Measurements from ENCODE around the gene CARD10.

CARD10 gene, protein sequence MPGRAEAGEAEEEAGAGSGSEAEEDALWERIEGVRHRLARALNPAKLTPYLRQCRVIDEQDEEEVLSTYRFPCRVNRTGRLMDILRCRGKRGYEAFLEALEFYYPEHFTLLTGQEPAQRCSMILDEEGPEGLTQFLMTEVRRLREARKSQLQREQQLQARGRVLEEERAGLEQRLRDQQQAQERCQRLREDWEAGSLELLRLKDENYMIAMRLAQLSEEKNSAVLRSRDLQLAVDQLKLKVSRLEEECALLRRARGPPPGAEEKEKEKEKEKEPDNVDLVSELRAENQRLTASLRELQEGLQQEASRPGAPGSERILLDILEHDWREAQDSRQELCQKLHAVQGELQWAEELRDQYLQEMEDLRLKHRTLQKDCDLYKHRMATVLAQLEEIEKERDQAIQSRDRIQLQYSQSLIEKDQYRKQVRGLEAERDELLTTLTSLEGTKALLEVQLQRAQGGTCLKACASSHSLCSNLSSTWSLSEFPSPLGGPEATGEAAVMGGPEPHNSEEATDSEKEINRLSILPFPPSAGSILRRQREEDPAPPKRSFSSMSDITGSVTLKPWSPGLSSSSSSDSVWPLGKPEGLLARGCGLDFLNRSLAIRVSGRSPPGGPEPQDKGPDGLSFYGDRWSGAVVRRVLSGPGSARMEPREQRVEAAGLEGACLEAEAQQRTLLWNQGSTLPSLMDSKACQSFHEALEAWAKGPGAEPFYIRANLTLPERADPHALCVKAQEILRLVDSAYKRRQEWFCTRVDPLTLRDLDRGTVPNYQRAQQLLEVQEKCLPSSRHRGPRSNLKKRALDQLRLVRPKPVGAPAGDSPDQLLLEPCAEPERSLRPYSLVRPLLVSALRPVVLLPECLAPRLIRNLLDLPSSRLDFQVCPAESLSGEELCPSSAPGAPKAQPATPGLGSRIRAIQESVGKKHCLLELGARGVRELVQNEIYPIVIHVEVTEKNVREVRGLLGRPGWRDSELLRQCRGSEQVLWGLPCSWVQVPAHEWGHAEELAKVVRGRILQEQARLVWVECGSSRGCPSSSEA
- 0 to 0.27 (median 0) reads per million in 3 experiments for total RNA-seq

GRCh38 chr22:37519268-37520195 lies at the start of gene CARD10:
TSS of gene CARD10 (minus strand) at chr22:37519415. CDS start at chr22:37519200, 215 bp downstream.
- DNase-seq: no peak

- no peak for DNase-seq
Observed at GRCh38 chr22:37568448-37569008, 49.3 kb upstream of the CARD10 start.

DNA sequence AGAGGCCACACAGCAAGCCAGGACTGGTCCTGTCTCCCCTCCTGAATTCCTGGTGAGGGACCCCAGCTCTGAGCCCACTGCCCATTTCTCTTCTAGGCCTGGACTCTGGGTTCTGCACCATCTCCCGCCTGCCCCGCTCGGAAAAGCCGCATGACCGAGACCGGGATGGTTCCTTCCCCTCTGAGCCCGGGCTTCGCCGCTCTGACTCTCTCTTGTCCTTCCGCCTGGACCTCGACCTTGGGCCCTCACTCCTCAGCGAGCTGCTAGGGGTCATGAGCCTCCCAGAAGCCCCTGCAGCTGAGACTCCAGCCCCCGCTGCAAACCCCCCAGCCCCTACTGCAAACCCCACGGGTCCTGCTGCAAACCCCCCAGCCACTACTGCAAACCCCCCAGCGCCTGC lies 48.8 kb upstream of the CARD10 start:
- DNase-seq: no peak

DNA sequence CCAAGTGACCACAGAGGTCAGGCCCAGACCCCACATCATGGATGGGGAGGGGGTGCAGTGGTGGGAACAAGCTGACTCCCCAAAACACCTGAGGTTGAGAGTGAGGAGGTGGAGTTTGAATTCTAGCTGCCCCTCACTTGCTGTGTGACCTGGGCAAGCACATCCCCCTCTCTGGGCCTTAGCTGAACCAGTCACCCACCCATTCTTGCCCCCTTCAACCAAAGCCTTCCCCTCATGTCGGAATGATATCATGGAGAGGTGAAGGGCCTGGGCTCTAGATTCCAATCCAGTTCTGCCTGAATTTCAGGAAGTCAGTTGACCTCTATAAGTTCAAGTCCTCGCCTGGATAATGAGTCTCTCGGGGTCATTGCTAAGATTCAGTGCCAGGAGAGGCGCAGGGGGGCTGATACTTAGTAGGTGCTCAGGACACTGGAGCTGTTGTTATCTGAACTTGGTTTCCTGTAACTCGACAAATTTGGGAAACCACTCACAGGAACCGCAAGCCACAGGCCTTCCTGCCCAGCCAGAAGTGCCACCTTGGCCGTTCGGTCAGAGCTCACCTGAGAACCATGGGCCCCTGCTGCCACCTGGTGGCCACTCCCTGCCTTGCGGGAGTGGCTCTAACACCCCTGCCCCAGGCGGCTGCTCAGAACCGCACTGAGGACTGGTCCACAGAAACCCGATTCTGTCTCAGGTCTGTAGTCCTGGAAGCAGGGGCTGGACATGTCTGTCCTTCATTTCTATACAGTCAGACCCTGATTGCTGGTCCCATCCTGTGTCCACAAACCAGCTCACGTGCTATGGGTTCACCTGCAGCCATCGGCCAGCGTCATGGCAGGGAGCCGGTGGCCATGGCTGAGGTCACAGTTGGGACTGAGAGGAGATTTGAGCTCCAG lies 47.9 kb upstream of the CARD10 start:
- DNase-seq: peak; percentile 86

DNA sequence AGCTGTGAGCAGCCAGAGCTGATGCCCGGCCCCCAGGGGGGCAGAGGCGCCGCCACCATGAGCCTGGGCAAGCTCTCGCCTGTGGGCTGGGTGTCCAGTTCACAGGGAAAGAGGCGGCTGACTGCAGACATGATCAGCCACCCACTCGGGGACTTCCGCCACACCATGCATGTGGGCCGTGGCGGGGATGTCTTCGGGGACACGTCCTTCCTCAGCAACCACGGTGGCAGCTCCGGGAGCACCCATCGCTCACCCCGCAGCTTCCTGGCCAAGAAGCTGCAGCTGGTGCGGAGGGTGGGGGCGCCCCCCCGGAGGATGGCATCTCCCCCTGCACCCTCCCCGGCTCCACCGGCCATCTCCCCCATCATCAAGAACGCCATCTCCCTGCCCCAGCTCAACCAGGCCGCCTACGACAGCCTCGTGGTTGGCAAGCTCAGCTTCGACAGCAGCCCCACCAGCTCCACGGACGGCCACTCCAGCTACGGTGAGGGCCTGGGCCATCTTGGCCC lies 47.2 kb upstream of the CARD10 start:
- peak; percentile 40 for DNase-seq

GRCh38 chr22:37565830-37566229 lies 46.6 kb upstream of the CARD10 start:
- no peak for DNase-seq

DNA sequence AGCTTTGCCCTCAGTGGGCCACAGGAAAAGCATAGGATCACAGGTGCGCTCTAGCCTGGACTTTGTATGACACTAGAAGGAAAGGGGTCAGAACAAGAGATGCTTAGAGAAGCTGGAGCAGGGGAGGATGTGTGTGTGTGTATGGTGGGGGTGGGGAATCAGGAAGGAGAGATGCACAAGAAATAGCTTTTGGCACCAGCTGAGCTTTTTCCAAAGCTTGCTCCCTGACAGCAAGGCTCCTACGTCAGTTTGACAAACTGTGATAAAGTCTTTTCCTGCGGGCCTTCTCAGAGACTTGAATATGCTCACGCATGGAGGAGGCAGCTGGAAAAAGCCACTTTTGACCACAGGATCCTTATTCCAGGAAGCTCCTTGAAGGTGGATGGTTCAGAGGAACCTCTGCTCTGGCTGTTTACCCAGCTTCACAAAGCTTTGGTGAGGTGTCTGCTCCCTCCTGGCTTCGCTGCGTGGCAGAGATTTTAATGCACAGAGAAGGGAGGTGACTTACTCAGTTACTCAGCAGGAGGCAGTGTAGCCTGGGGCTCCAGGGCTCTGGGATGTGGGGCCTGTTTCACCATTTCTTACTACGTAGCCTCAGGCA lies 45.0 kb upstream of the CARD10 start:
- no peak for DNase-seq

DNA sequence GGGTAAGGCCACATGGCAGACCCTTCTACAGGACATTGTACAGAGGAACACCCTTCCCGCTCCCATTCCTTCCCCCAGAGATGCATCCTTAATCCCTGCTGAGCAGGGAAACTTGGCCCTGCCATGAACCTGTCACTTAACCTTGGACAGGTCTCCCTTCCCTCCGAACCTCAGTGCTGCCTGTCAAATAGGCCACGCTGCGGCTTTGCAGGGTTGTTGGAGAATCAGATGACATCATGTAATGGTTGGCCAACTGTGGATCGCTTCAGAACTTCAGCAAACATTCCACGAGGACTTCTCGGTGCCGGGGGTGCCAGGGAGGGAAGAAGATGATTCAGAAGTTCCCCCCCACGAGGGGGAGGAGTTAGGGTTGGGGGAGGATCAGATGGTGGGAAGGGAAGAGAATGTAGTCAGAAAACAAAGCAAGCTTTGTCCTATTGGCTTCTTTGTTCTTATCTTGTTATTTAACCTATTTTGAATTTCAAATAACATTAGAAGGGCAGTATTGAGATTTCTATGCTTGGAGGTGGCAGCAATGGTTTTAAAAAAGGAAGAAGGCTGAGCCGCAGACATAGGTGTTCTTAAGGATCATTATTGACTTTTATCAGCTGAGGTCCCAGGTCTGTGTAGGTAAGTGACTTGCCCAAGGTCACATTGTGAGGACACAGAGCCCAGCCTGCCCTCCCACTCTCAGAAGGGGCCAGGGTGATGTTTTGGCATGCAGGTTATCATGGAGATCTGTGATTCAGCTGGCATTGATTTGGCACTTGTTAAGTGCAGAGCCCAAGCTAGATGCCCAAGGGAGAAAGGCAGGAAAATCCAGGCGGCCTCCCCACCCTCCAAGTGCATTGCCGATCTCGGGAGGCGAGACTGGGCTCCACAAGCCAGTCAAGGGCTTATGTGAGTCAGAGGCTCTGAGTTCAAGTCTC lies 44.2 kb upstream of the CARD10 start:
- DNase-seq: no peak

DNA sequence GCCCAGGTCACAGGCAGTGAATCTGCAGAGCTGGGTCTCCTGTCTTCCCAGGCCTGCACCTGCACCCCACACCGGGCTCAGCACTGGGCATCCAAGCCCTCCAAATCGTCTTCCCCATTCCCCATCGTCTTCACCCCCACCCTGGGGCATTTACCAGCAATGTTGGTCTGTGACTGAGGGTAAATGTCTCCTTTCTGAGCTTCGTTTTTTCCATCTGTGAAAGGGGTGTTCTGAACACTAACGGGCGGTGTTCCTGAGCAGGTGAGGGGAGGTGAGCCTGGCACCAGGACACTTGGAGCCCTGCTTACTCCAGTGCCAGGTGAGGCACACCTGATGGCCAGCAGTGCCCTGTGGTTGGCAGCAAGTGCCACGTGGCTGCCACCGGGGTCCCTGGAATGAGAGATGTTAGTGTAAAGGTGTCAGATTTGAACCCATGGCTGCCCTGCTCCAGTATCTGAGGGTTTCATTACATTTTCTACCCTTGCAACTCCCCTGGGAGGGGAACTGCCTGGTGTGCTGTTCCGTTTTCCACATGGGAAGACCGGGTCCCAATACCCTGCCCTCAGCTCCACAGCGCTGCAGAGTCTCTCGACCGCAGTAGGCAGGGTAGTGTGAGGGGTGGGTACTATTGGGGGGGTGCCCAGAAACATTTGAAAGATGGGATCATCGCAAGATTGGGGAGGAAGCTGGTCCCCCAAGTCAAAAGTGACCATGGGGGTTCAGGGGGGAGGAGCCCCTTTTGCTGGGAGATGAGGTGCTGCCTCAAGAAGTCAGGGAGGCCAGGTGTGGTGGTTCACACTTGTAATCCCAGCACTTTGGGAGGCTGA lies 43.0 kb upstream of the CARD10 start:
- no peak for DNase-seq

- DNase-seq: peak; percentile 56
Observed at GRCh38 chr22:37561212-37562048, 42.2 kb upstream of the CARD10 start.

DNA sequence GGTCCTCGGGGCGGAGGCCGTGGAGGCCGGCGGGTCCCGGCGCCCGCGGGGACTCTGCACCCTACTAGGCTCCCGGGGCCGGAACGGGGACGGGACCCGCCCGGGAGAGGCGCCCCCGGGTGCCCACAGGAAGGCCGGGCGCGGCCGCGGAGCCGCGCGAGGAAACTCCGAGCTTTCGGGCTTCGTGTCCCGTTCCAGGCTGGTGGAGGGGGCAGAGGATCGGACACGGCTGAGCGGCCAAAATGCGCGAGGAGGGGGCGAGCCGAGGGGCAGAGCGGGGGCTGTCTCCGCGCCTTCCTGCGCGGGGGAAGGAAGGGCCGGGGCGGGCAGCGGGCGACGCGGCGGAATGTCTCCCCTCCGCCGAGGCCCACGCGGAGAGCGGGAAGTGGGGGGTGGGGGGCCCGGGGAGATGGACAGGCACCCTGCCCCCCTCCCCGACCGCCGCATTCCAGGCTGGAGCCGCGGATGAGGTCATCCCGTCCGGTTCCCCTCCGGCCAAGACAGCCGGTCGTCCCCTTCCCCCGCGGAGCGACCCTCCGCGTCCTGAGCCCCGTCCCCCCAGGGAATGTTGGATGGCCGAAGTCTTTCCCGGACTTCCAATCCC lies 41.5 kb upstream of the CARD10 start:
- no peak for DNase-seq

- DNase-seq: no peak
Observed at GRCh38 chr22:37559901-37560607, 40.8 kb upstream of the CARD10 start, which contains the start of gene CDC42EP1. TSS of gene CDC42EP1 (plus strand) at chr22:37560480. CDS start at chr22:37566350, 5,870 bp downstream.

- no peak for DNase-seq
Observed at GRCh38 chr22:37559521-37559900, 40.3 kb upstream of the CARD10 start.

DNA sequence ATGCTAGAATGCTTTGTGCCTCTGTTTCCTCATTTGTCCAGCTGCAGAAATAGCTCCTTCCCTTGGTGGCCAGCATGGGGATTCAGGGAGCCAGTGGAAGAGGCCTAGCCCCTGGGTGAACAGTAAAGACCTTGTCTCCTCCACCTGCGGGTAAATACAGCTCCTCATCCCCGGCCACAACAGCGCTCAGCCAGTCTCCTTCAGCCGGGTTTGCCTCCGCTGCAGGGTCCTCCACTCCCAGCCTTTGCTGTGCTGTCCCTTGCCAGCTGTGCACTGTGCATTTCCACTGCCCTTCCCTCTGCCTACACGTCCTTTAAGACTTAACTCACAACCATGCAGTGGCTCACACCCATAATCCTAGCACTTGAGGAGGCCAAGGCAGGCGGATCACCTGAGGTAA lies 39.6 kb upstream of the CARD10 start:
- DNase-seq: no peak

DNA sequence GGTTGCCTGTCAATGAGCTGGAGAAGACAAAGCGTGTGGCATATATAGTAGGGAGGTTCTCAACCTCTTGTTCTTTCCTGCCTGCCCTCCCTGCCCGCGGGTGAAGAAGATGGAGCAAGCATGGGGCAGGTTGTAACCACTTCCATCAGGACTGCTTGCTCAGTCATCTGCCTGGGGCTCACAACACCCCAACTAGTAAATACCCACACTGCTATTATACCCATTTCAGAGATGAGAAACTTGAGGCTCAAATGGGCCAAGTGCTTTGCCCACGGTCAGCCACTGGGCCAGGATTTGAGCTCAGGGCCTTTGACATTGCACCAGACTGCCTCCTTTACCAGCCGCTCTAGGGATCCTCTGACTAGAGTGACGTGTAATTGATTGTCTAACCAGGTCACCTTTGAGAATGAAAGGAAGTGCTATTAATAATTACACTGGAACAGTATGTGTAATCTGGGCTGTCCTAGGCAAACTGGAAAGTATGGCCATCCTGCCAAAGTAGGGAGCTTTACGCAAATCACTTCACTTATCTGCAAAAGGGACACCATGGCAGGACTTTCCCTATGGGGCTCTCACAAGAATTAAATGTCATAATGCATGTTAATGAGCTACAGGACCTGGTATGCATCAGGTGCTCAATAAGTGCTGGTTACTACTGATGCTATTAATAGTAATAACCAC lies 38.2 kb upstream of the CARD10 start:
- DNase-seq: no peak
